ENCODE results near the gene VASH1.
"Not testable (repeated sequence)": the region's sequence is repeated elsewhere in the genome, so short reads cannot be mapped to it uniquely, and the experiment has no call there.

The VASH1 gene

DNA sequence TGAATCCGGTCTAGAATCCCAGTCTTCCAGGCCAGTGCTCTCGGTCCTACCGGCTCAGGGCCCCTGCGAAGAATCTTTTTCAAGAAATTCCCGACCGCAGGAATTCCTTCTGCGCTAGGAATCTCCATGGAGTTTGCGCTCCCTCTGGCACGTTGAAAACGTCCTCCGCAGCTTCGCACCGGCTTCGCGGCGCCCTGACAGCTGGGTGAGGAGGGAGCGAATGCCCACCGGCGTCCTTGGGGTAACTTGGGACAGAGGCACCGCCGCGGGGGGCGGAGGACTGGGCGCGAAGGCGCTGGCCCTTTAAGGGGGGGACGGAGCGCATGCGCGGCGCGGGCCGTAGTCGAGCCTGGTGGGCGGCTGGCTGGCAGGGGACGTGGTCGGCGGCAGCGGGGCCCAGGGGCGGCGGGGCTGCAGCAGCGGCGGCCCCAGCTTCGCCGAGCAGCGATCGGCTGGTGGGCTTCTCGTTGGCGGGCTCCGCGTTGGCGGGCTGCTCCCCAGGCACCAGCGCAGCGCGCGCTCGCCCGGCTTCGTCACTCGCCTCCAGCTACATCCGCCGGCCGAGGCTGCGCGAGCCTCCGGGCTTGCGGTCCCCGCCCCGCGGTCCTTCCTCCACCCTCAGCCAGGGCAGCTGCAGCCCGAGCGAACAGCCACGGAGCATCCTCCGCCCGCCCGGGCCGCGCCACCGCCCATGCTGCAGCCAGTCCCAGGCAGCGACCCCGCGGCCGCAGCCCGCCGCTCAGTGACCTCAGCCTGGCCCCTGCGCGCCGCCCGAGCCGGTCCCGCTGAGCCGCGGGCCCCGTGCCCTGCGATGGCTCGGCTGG lies at the start of gene VASH1:
Gene VASH1, plus strand, starts transcription at position 333 of the 824 bp plus-strand sequence. CDS start 1,354 bp downstream, outside the sequence.
- DNase-seq (ENCODE audit: low read depth): peak; percentile 21

DNA sequence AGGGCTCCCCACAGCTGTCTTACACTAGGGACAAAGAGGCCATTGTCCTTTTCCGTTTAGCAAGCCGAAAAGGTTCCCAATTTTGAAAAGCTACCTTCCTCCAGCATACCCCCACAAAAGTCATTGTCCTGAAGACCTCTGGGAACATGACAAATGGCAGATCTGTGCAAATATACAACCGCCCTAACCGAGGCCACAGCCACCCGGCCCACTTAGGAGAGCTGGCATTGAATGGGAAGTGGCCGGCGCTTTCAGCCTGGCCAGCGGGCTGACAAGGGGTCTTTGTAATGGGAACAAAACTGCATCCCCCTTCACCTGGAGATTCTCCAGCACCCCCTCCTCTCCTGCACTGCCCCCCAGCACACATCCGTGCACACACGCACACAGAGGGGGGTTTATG lies 48.1 kb upstream of the VASH1 start:
- no peak for DNase-seq (ENCODE audit: low read depth)

DNA sequence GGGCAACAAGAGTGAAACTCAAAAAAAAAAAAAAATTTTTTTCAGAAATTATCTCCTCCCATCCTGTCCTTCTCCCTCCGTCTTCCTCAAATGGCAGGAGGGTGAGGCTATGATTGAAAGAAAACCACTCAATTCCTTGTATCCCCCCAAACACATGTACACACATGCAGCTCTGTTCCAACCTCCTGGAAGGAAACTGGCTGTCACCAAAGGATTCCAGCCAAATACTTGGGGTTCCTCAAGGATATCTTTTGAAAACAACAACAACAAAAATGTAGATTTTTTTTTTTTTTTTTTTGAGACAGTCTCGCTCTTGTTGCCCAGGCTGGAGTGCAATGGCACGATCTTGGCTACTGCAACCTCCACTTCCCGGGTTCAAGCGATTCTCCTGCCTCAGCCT lies 46.8 kb upstream of the VASH1 start:
- no peak for DNase-seq (ENCODE audit: low read depth)

GRCh38 chr14:76715101-76715500 lies 46.2 kb upstream of the VASH1 start:
- DNase-seq (ENCODE audit: low read depth): no peak

DNA sequence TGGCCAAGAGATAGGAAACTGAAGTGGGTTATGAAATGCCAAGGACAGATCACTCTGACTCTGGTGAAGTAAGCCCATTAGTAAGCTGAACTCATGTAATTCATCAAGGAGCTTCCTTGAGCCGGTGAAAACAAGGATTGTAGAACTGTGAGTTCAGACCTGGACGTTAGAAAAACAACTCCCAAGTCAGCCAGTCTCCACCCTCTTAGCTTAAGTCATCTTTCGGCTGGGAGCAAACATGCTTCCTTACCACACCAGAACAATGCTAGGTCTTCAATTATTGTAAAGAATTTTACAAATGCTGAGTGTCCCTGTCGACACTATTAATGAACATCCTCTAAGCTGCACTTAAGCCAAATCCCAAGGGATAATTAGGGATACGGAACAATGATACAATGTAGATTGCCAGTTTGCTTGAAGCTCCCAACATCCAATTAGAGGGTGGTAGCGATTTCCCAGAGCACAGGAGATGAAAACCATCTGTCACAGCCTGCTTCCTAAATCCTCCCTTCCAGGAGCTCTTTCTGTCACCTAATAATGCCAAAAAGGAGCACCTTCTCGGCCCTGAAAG lies 45.7 kb upstream of the VASH1 start:
- no peak for DNase-seq (ENCODE audit: low read depth)

DNA sequence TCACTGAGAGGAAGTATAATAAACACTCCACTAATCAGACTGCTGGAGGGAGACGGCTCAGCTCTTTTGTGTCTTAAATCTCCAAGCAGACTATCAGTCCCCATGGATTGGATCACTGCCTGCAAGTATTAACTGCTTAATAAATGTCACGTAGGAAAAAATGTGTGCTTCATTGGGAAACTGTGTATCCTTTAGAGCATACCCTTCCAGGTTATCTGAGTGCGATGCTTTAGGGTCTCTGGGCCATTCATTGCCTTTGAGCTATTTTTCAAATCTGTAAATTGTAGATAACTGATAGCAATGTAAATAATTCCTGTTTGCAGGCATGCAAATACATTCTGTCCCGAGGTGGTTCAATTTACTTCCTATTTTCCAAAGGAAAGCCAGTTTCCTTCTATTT lies 45.0 kb upstream of the VASH1 start:
- DNase-seq (ENCODE audit: low read depth): no peak

DNA sequence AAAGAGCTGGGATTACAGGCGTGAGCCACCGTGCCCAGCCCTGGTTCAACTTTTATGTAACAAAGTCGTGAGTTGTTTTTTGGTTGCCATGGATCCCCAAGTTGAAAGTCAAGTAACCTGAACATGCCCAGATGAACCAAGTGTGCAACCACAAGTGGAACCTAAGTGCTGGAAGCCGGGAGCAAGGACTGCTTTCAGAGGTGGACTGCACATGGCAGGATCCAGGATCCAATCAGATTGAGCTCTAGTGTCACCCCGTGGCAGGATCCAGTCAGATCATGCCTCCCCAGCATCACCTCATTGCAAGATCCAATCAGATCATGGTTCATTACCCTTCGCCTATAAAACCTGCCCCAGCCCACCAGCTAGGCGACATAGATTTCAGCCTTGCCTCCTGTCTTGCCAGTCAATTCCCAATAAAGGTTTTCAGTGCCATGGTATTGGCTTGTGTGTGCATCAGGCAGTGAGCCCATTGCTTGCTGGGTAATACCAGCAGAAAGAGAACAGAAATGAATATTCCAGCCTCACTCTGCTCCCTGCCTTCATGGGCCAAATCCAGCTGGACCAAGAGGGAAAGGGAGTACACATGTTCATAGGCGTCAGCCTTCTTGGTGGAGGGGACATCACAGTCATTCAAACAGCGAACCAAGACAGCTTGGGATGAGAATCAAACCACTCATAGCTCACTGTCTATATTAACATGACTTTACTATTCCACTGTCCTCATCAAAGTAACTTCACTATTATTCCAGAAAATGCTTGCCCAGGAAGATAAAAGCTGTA lies 43.6 kb upstream of the VASH1 start:
- no peak for DNase-seq (ENCODE audit: low read depth)

DNA sequence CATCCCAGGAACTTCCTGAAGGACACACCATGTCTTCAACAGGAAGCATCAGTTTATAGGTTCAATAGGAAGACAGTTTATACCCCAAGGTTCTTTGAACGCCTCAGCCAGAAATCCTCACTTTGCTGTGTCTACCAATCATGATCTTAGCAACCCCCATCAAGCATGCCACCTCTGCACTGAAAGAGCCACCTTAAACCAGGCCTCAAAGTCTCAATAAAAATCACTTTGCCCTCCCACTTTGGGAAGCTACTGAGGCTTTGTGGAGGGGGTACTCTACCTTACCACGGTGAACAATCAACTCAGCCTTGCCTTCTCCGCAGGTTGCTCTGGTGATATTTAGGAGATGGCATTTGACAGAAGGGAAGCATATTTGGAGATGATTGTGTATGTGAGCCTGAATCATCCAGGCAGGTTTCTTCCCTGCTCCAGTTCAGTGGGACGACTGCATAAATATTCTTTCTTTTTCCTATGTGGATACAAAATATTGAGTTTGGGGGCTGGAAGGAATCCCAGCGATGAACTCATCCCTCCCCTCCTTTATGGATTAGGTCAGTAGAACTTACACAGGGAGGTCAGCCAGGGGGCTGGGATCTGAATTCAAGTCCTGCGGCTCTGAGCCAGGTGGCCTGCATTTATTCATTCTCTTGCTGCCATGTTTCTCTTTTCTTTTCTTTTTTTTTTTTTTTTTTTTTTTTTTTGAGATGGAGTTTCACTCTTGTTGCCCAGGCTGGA lies 42.8 kb upstream of the VASH1 start:
- no peak for DNase-seq (ENCODE audit: low read depth)

DNA sequence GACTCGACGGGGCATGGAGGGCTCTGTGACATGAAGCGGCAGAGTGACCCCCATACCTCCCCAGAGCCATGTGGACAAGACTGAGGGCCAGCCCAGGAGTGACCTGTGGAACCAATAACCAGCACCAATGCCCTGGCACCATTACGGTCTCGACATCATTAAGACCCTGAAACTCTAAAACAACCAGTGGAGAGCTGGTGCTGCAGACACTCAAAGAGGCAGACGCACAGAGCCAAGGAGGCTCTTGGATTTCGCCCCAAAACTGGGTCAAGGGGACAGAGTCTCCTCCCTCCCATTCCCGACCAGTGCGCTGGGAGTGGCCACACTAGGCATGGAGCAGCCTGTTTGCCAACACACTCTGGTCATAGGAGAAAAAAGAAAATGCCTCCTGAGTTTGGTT lies 41.6 kb upstream of the VASH1 start:
- DNase-seq (ENCODE audit: low read depth): no peak

- DNase-seq (ENCODE audit: low read depth): no peak
Observed at GRCh38 chr14:76720382-76720813, 40.9 kb upstream of the VASH1 start.

- DNase-seq (ENCODE audit: low read depth): not testable (repeated sequence)
Observed at GRCh38 chr14:76721506-76721905, 39.8 kb upstream of the VASH1 start.

- no peak for DNase-seq (ENCODE audit: low read depth)
Observed at GRCh38 chr14:76724651-76725550, 36.4 kb upstream of the VASH1 start.

- no peak for DNase-seq (ENCODE audit: low read depth)
Observed at GRCh38 chr14:76726551-76726970, 34.7 kb upstream of the VASH1 start.

GRCh38 chr14:76727384-76727783 lies 33.9 kb upstream of the VASH1 start:
- no peak for DNase-seq (ENCODE audit: low read depth)

DNA sequence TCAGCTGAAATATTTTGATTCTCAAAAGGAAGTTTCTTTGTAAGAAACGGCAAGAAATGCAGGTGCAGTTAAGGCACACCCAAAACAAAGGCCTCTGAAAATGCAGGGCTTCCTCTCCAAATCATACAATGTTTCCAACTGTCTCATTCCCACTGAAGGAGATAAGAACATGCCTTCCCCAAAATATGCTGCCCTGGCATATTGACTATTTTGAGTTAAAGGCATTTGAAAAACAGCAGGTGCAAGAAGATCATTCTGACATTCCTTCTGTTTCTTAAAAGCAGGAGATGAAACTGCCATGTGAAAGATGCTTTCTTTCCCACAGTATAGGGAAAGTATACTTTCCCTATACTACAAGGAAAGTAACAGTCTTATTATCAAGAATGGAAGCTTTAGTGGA lies 33.4 kb upstream of the VASH1 start:
- no peak for DNase-seq (ENCODE audit: low read depth)

DNA sequence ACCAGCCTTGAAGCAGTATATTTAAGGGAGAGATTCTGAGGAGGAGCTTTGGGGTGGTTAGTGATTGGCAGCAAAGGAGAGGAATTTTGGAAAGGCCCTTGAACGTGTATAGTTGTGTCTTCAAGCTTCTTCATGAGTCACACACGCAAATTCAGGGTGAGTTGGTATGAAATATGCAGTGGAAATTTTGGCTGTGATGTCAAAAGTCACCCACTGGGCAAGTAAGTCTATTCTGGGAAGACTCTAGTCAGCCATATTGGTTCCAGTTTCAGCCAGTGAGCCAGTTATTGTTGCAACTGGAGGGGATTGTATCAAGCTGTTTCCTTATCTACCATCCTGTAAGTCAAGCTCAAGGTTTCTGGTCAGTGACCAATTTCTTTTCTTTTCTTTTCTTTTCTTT lies 32.0 kb upstream of the VASH1 start:
- DNase-seq (ENCODE audit: low read depth): no peak

DNA sequence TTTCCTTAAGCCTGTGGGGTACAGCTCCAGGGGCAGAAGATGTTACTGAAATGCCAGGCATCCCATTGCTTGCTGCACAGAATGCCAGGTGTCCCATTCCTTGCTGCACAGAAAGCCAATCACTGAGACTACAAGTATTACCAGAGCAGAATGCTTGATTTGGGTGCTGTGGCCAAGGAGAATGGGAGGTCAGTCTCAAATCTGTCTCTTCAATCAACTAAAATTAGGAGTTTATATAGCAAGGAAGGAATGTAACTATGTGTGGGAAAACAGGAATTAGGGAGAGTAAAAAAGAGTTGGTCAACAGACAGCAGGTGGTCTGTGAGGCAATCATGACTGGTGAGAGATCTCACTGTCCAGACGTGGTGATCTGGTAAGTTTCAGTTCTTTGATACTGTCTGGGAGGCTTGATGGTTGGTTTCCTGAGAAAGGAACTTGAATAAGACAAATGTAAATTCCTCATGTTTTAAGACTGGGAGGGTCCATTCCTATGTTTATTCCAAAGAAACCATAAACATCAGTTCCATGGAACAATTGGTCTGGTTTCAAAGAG lies 31.2 kb upstream of the VASH1 start:
- no peak for DNase-seq (ENCODE audit: low read depth)

GRCh38 chr14:76734501-76734900 lies 26.8 kb upstream of the VASH1 start:
- not testable (repeated sequence) for DNase-seq (ENCODE audit: low read depth)

GRCh38 chr14:76736514-76736913 lies 24.8 kb upstream of the VASH1 start:
- no peak for DNase-seq (ENCODE audit: low read depth)

- DNase-seq (ENCODE audit: low read depth): no peak
Observed at GRCh38 chr14:76741074-76741473, 20.2 kb upstream of the VASH1 start.

DNA sequence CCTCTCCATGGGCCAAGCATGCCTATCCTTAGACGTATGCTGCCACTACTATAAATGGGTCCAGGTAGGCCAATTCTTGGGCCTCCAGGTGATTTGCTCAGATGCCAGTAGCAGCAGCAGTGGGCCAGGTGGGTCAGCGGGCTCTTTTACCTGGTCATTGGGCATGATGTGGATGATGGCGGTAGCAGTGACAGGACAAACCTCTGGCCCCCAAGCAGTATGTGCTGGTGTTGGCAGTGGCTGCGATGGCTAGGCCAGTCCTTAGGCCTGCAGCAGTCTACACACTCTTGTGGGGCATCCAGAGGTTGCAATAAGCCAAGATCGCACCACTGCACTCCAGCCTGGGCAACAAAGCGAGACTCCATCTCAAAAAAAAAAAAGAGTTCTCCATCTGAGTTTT lies 19.1 kb upstream of the VASH1 start:
- no peak for DNase-seq (ENCODE audit: low read depth)

All from activated T-cell treated with anti-CD3 and anti-CD28 coated beads for 1 hour (primary cell).